ENCODE results near the gene INCA1.

DNA sequence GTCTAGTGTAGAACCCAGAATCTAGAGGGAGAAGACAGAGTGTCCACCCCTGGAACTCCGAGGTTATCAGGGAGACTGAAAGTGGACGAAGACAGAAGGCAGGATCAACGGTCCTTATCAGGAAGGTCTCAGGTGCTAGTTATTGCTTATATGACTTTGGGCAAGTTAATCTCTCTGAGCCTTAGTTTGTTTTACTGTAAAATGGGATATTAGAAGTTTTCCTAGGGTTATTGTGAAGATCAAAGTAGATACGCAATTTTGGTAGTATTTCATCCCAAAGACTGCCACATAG is 56.1 kb downstream of the INCA1 start:
- TF ChIP-seq POLR2A (IDR thresholded peaks at IDR 0.05): no peak
- TF ChIP-seq CTCF (IDR thresholded peaks at IDR 0.05): no peak
